ENCODE results near the gene KLK11. TPM values are rescaled to one million over a fixed set of nuclear protein-coding genes. Genes with fewer than 3 reads are reported as not detected.

The KLK11 gene
- total RNA-seq, 1 donor from 2014 or later = not detected

DNA sequence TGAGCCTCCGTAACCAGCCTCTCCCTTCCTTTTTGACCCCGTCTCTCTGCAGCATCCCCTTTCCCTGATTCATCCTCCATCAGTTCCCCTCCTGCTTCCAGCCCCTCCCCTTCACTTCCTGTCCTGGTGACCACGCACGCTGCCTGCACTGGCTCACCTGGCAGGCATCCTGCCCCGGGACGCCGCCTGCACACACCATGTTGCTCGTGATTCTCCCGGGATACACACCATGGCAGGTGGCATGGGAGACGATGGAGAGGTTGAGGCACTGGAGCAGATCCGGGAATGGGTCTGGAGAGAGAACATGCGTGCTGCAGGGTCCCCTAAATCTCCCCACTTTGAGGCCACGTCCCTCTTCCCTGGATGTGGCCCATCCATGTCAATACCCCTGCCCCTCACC, 4.2 kb upstream of the KLK11 start:
- intact Hi-C loops (cut with micrococcal nuclease) = no loop called here
- TF ChIP-seq, protein P1, sequence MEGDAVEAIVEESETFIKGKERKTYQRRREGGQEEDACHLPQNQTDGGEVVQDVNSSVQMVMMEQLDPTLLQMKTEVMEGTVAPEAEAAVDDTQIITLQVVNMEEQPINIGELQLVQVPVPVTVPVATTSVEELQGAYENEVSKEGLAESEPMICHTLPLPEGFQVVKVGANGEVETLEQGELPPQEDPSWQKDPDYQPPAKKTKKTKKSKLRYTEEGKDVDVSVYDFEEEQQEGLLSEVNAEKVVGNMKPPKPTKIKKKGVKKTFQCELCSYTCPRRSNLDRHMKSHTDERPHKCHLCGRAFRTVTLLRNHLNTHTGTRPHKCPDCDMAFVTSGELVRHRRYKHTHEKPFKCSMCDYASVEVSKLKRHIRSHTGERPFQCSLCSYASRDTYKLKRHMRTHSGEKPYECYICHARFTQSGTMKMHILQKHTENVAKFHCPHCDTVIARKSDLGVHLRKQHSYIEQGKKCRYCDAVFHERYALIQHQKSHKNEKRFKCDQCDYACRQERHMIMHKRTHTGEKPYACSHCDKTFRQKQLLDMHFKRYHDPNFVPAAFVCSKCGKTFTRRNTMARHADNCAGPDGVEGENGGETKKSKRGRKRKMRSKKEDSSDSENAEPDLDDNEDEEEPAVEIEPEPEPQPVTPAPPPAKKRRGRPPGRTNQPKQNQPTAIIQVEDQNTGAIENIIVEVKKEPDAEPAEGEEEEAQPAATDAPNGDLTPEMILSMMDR (IDR thresholded peaks at IDR 0.05) = no peak
- H3K4me1 Mint-ChIP-seq = no peaks in the 10 kb centered on the region
- POLR2A ChIA-PET = no interaction called here
- ATAC-seq (ENCODE audit: low read depth) (no peak), DNase-seq (no peak)
- peaks cover 27% of the 10 kb centered on the region for H3K27me3 Mint-ChIP-seq
- H3K9me3 Mint-ChIP-seq = no peaks in the 10 kb centered on the region
- no peaks in the 10 kb centered on the region for H3K36me3 Mint-ChIP-seq (ENCODE audit: low read depth)
- no peak overlapping the region for H3K4me3 Mint-ChIP-seq
- CTCF ChIA-PET = no interaction called here
- no peak overlapping the region for H3K27ac Mint-ChIP-seq

- H3K4me3 Mint-ChIP-seq = no peak overlapping the region
- H3K4me1 Mint-ChIP-seq = no peaks in the 10 kb centered on the region
- TF ChIP-seq, protein P1 (IDR thresholded peaks at IDR 0.05) = no peak
- intact Hi-C loops (cut with micrococcal nuclease) = no loop called here
- POLR2A ChIA-PET = no interaction called here
- DNase-seq (no peak), ATAC-seq (ENCODE audit: low read depth) (no peak)
- H3K27ac Mint-ChIP-seq = no peak overlapping the region
- CTCF ChIA-PET = no interaction called here
- H3K27me3 Mint-ChIP-seq = peaks cover 22% of the 10 kb centered on the region
- no peaks in the 10 kb centered on the region for H3K9me3 Mint-ChIP-seq
- H3K36me3 Mint-ChIP-seq (ENCODE audit: low read depth) = no peaks in the 10 kb centered on the region
Measured at GRCh38 chr19:51029718-51030117, 3.3 kb upstream of the KLK11 start.

DNA sequence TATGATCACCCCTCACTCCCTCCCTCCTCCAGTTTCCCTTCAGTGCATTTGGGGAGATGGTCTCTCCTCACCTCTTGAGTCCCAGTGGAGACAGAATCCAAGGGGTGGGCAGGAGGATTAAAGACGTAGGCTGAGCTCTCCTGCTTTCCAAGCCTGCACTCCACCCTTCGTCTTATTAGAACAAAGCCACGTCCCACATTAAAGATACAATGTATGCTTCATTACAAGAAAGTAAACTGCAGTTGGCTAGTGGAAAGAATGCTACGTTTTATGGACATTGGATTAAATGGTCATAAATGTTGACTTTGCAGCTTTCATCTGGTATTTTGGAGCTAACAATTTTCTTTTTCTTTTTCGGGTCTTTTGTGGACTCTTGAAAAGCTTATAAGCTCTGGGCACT, 1.5 kb upstream of the KLK11 start:
- peaks cover 24% of the 10 kb centered on the region for H3K27me3 Mint-ChIP-seq
- TF ChIP-seq, protein P1 (IDR thresholded peaks at IDR 0.05) = no peak
- H3K9me3 Mint-ChIP-seq = no peaks in the 10 kb centered on the region
- no peak for ATAC-seq (ENCODE audit: low read depth)
- no peak for DNase-seq
- H3K27ac Mint-ChIP-seq = no peak overlapping the region
- ChIA-PET POLR2A (no interaction called here), CTCF (no interaction called here)
- intact Hi-C loops (cut with micrococcal nuclease) = no loop called here
- no peak overlapping the region for H3K4me3 Mint-ChIP-seq
- H3K36me3 Mint-ChIP-seq (ENCODE audit: low read depth) = no peaks in the 10 kb centered on the region
- H3K4me1 Mint-ChIP-seq = no peaks in the 10 kb centered on the region

DNA sequence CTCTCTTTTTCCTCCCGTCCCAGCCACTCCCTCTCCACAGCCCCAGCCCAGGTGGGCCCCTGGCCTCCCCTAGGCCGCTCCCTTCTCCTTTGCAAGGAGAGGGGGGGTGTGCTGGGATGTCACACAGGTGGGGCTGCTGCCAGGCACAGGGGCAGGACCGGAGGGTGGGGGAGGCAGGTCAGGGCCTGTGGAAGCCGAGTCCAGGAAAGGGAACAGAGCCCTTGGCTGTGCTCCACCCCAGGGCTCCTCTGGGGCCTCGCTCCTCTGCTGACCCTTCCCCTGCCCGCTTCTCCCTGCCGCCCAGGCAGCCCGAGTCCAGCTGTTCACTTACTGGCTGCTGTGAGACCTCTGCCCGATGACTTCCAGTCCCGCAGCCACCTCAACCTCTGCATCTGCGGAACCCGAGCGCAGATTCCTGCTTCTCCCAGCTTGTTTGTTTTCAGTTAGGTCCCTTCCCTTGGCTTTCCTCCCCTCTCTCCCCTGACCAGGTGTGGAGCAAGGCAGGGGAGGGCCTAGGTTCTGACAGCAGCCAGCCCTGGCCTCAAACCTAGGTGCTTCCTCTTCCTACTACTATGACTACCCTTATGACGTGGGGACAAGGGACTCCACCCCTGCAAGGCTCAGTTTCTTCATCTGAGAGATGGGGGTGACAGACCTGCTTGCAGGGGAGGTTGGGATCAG, 850 bp upstream of the KLK11 start:
- Mint-ChIP-seq H3K27ac (no peak overlapping the region), H3K36me3 (ENCODE audit: low read depth) (no peaks in the 10 kb centered on the region), H3K4me1 (no peaks in the 10 kb centered on the region), H3K27me3 (peaks cover 28% of the 10 kb centered on the region), H3K4me3 (no peak overlapping the region), H3K9me3 (no peaks in the 10 kb centered on the region)
- no peak for DNase-seq
- no peak for ATAC-seq (ENCODE audit: low read depth)
- TF ChIP-seq, protein P1 (IDR thresholded peaks at IDR 0.05) = no peak
- ChIA-PET POLR2A (no interaction called here), CTCF (no interaction called here)
- intact Hi-C loops (cut with micrococcal nuclease) = no loop called here

DNA sequence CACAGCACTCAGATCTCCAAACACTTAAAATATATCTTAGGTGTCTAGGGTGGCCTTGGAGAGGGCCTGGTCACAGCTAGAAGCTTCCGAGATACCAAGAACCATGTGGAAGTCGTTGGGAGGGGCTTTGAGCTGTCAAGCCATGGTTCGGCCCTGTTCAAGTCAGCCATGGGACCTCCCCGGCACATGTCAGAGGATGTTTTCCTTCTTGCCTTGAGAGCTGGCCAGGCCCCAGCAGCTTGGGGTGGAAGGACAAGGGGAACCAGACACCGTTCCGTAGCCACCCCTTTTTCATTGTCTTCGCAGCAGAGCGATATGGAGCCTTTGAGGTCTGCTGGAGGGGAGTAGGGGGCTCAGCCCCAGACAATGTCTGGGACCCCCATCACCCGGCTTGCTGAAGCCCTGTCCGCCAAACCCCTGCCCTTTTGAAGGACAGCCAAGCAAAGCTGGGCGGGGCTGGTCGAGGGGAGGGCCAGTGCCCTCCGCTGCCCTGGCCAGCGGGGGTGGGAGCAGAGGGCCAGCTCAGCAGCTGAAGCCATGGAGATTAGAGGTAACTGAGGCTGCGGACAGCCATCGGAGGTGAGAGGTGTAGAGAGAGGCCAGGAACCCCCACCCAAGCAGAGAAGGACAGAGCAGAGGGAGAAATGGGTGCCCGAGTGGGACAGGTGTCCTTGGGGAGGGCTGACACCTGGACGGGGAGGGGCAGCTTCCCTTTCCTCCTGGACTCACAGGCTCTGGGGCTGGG, 435 bp downstream of the KLK11 start:
- Mint-ChIP-seq H3K27ac (no peak overlapping the region), H3K4me3 (no peak overlapping the region), H3K36me3 (ENCODE audit: low read depth) (no peaks in the 10 kb centered on the region), H3K4me1 (no peaks in the 10 kb centered on the region), H3K27me3 (peaks cover 24% of the 10 kb centered on the region), H3K9me3 (no peaks in the 10 kb centered on the region)
- CTCF ChIA-PET = no interaction called here
- ATAC-seq (ENCODE audit: low read depth) = no peak
- TF ChIP-seq, protein P1 (IDR thresholded peaks at IDR 0.05) = no peak
- POLR2A ChIA-PET = no interaction called here
- no peak for DNase-seq
- intact Hi-C loops (cut with micrococcal nuclease) = no loop called here

Measured in activated B cell treated with CpG ODN at 0.5 μM for 24 hours (primary cell).